ENCODE data around the gene MCCD1. TPM values are rescaled to one million over a fixed set of nuclear protein-coding genes. Genes with fewer than 3 reads are reported as not detected.
"Not testable (repeated sequence)": the region's sequence is repeated elsewhere in the genome, so short reads cannot be mapped to it uniquely, and the experiment has no call there.

Gene MCCD1
- total RNA-seq, 1 experiment from 2014 or later: not detected

- H3K36me3 ChIP-seq (ENCODE audit: control insufficient read depth, insufficient read depth, low read length); DNase-seq (ENCODE audit: low read depth, low spot score); intact Hi-C loops (cut with micrococcal nuclease; ENCODE audit: unreplicated experiment); H3K27me3 ChIP-seq (ENCODE audit: control insufficient read depth, insufficient read depth, low read length); ATAC-seq; in situ Hi-C loops (cut with HindIII; ENCODE audit: low pct_unique_long_range_greater_than_20kb, low sequenced_read_pairs); BruUV-seq (replicated peaks); H3K9me3 ChIP-seq (ENCODE audit: control insufficient read depth, insufficient read depth, low read depth, low read length): not testable (repeated sequence)
- Histone ChIP-seq H3K4me3 (ENCODE audit: low read depth in 2 of 2, low read length in 2 of 2) (peak overlapping the region; percentile 79 to 83), H3K27ac (ENCODE audit: low read length) (peak overlapping the region; percentile 95), H3K4me1 (ENCODE audit: control insufficient read depth, insufficient read depth, low read length) (peaks cover 20% of the 10 kb centered on the region; the same call in 1 of the 2 replicates)
- ChIA-PET CTCF (interaction anchor here (0.5 kb wide), 1 partner anchor 51 kb away, joined by 4 read pairs; the partner anchor contains the start of gene NFKBIL1), POLR2A (interaction anchor here (0.6 to 1.0 kb wide), 4 partner anchors 9 to 1573 kb away, joined by 3 to 8 read pairs (median 6); no protein-coding TSS in a partner anchor)
Measured at GRCh38 chr6:31496826-31497225, 31.9 kb upstream of the MCCD1 start.

- Histone ChIP-seq H3K4me3 (ENCODE audit: low read depth in 2 of 2, low read length in 2 of 2) (peak within 1 kb of the TSS; percentile 79 to 83), H3K36me3 (ENCODE audit: control insufficient read depth, insufficient read depth, low read length) (no peaks in the 10 kb centered on the region; the same call in 1 of the 2 replicates), H3K27me3 (ENCODE audit: control insufficient read depth, insufficient read depth, low read length) (no peaks in the 10 kb centered on the region), H3K27ac (ENCODE audit: low read length) (peak within 1 kb of the TSS; percentile 95), H3K4me1 (ENCODE audit: control insufficient read depth, insufficient read depth, low read length) (peaks cover 16% of the 10 kb centered on the region; the same call in 1 of the 2 replicates), H3K9me3 (ENCODE audit: control insufficient read depth, insufficient read depth, low read depth, low read length) (no peaks in the 10 kb centered on the region)
- ChIA-PET CTCF (interaction anchor here (0.7 kb wide), 2 partner anchors 64 to 80 kb away, joined by 4 to 6 read pairs; no protein-coding TSS in a partner anchor), POLR2A (interaction anchor here (0.7 kb wide), 2 partner anchors 38 to 167 kb away, joined by 3 to 15 read pairs; partner anchors contain the start of gene GPANK1)
- ATAC-seq: peak; percentile 73
- intact Hi-C loops (cut with micrococcal nuclease; ENCODE audit: unreplicated experiment): no loop called here
- no TSS peak for BruUV-seq (replicated peaks)
- no peak for TF ChIP-seq TCF7L2 (IDR thresholded peaks at IDR 0.05; ENCODE audit: low read depth, low read length)
- peak; percentile 76; the same call in 1 of the 2 replicates for TF ChIP-seq SIN3A (IDR thresholded peaks at IDR 0.05; ENCODE audit: borderline replicate concordance, insufficient read depth, low read depth, low read length)
- TF ChIP-seq, protein P1, sequence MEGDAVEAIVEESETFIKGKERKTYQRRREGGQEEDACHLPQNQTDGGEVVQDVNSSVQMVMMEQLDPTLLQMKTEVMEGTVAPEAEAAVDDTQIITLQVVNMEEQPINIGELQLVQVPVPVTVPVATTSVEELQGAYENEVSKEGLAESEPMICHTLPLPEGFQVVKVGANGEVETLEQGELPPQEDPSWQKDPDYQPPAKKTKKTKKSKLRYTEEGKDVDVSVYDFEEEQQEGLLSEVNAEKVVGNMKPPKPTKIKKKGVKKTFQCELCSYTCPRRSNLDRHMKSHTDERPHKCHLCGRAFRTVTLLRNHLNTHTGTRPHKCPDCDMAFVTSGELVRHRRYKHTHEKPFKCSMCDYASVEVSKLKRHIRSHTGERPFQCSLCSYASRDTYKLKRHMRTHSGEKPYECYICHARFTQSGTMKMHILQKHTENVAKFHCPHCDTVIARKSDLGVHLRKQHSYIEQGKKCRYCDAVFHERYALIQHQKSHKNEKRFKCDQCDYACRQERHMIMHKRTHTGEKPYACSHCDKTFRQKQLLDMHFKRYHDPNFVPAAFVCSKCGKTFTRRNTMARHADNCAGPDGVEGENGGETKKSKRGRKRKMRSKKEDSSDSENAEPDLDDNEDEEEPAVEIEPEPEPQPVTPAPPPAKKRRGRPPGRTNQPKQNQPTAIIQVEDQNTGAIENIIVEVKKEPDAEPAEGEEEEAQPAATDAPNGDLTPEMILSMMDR (IDR thresholded peaks at IDR 0.05): no peak
- TF ChIP-seq, protein P2, sequence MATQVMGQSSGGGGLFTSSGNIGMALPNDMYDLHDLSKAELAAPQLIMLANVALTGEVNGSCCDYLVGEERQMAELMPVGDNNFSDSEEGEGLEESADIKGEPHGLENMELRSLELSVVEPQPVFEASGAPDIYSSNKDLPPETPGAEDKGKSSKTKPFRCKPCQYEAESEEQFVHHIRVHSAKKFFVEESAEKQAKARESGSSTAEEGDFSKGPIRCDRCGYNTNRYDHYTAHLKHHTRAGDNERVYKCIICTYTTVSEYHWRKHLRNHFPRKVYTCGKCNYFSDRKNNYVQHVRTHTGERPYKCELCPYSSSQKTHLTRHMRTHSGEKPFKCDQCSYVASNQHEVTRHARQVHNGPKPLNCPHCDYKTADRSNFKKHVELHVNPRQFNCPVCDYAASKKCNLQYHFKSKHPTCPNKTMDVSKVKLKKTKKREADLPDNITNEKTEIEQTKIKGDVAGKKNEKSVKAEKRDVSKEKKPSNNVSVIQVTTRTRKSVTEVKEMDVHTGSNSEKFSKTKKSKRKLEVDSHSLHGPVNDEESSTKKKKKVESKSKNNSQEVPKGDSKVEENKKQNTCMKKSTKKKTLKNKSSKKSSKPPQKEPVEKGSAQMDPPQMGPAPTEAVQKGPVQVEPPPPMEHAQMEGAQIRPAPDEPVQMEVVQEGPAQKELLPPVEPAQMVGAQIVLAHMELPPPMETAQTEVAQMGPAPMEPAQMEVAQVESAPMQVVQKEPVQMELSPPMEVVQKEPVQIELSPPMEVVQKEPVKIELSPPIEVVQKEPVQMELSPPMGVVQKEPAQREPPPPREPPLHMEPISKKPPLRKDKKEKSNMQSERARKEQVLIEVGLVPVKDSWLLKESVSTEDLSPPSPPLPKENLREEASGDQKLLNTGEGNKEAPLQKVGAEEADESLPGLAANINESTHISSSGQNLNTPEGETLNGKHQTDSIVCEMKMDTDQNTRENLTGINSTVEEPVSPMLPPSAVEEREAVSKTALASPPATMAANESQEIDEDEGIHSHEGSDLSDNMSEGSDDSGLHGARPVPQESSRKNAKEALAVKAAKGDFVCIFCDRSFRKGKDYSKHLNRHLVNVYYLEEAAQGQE (IDR thresholded peaks at IDR 0.05; ENCODE audit: insufficient read depth in 1 of 2, low read depth in 2 of 2, low read length in 1 of 2): no peak
- peak; percentile 84 for TF ChIP-seq POLR2AphosphoS5 (IDR thresholded peaks at IDR 0.05; ENCODE audit: low read depth, low read length)
- DNase-seq (ENCODE audit: low read depth, low spot score): no peak
- in situ Hi-C loops (cut with HindIII; ENCODE audit: low pct_unique_long_range_greater_than_20kb, low sequenced_read_pairs): no loop called here
Measured at GRCh38 chr6:31497531-31498476, 31.0 kb upstream of the MCCD1 start, which contains the start of gene MICB. MICB (plus strand) TSS chr6:31498145; CDS start chr6:31498194, 49 bp downstream.

Measured in Panc1 (cell line).